Effector CD8-positive, alpha-beta T cell (primary cell): Measurements from ENCODE around the gene COL6A2.
"Not testable (repeated sequence)": the region's sequence is repeated elsewhere in the genome, so short reads cannot be mapped to it uniquely, and the experiment has no call there.

Experiments
- DNase-seq: peaks from one replicate; lab custom pipeline; 2025; lab: John Stamatoyannopoulos, UW

COL6A2 gene

GRCh38 chr21:46061063-46061462, 36.8 kb upstream of the COL6A2 start:
- no peak for DNase-seq

- no peak for DNase-seq
These were observed 36.4 kb upstream of the COL6A2 start for GRCh38 chr21:46061518-46061917.

GRCh38 chr21:46061950-46062349, 36.0 kb upstream of the COL6A2 start:
- no peak for DNase-seq

GRCh38 chr21:46062471-46063211, 35.3 kb upstream of the COL6A2 start:
- no peak for DNase-seq

GRCh38 chr21:46063227-46063626, 34.7 kb upstream of the COL6A2 start:
- DNase-seq, result no peak

- no peak for DNase-seq
These were observed 33.9 kb upstream of the COL6A2 start for GRCh38 chr21:46063734-46064680.

- no peak for DNase-seq
These were observed 33.1 kb upstream of the COL6A2 start for GRCh38 chr21:46064870-46065214.

- no peak for DNase-seq
These were observed 32.5 kb upstream of the COL6A2 start for GRCh38 chr21:46065215-46065913.

- no peak for DNase-seq
These were observed 31.9 kb upstream of the COL6A2 start for GRCh38 chr21:46065914-46066551.

- DNase-seq, result no peak
These were observed 31.2 kb upstream of the COL6A2 start for GRCh38 chr21:46066591-46067331.

GRCh38 chr21:46067505-46068201, 30.3 kb upstream of the COL6A2 start:
- no peak for DNase-seq

- no peak for DNase-seq
These were observed 29.3 kb upstream of the COL6A2 start for GRCh38 chr21:46068516-46069079.

- no peak for DNase-seq
These were observed 28.7 kb upstream of the COL6A2 start for GRCh38 chr21:46069166-46069565.

GRCh38 chr21:46069719-46070279, 28.1 kb upstream of the COL6A2 start:
- DNase-seq, result no peak

- no peak for DNase-seq
These were observed 26.8 kb upstream of the COL6A2 start for GRCh38 chr21:46071082-46071481.

- DNase-seq, result not testable (repeated sequence)
These were observed 21.2 kb upstream of the COL6A2 start for GRCh38 chr21:46076724-46077123.

- no peak for DNase-seq
These were observed 20.2 kb upstream of the COL6A2 start for GRCh38 chr21:46077674-46078101.

- no peak for DNase-seq
These were observed 19.5 kb upstream of the COL6A2 start for GRCh38 chr21:46078322-46078977.

- no peak for DNase-seq
These were observed 18.9 kb upstream of the COL6A2 start for GRCh38 chr21:46078978-46079351.
